NCI-H1092 (cell line): ENCODE measurements around the gene POU2AF1.
"Not testable (repeated sequence)": the region's sequence is repeated elsewhere in the genome, so short reads cannot be mapped to it uniquely, and the experiment has no call there.

ENCODE experiments used
- DNase-seq: peaks from one replicate; lab custom pipeline; 2025; lab: John Stamatoyannopoulos, UW

POU2AF1 gene

DNA sequence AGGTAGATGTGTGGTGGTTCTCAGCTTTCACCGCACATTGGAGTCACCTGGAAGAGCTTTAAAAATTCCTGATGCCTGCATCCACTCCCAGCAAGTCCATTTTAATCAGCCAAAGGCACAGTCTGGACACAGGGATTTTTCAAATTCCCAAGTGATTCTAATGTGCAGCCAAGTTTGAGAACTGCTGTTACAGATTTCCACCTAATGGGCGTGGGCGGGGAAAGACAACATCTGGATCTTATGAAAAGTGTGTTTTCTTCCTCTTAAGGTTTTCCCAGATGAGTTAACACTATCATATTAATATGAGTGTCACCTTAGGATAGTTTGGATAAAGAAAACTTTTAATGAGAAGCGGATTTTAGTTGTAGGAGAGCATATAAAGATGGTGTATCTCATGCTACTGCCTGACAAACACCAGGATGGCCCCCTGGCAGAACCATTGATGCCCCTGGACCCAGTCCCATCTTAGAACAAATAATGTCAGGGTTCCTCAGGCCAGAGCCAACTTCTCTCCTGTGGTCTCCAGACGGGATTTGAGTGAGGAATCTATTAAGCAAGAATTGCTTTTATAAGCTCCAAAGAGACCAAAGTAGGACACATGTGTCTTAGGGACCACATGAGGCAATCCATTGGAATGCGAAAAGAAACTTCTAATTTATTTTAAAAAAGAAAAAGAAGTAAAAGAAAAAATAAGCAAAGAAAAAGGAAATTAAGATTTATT is 31.9 kb downstream of the POU2AF1 start:
- DNase-seq = no peak

DNA sequence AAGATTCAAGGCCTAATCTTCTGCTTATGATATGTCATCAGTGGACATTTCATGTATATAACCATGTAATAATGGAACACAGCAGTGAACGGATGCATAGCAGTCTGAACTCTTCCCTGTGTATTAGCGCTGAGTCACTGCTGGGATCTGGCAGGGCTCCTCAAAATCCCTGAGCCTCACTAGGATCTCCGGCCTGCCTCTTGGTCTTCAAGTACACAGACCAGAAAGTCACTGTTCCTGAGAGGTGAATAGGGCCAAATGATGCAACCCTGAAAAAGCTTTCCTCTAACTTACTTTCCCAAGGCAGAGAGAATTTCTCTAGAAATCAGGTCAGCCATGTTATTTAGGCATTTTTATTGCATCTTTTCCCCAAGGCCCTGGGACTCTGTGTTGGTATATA is 35.0 kb downstream of the POU2AF1 start:
- DNase-seq = no peak

DNA sequence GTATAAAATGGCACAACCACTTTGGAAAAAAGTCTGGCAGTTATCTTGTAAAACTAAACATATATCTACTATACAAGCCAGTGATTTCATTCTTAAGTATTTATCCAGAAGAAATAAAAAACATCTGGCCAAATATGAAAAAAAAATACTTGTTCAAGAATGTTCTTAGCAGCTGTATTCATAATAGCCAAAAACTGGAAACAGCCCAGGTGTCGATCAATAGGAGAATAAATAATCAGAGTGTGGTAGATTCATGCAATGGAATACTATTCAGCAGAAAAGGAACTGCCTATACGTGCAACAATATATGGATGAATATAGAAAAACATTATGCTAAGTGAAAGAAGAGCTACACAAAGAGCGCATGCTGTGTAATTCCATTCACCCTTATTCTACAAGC is 36.7 kb downstream of the POU2AF1 start:
- DNase-seq = no peak

DNA sequence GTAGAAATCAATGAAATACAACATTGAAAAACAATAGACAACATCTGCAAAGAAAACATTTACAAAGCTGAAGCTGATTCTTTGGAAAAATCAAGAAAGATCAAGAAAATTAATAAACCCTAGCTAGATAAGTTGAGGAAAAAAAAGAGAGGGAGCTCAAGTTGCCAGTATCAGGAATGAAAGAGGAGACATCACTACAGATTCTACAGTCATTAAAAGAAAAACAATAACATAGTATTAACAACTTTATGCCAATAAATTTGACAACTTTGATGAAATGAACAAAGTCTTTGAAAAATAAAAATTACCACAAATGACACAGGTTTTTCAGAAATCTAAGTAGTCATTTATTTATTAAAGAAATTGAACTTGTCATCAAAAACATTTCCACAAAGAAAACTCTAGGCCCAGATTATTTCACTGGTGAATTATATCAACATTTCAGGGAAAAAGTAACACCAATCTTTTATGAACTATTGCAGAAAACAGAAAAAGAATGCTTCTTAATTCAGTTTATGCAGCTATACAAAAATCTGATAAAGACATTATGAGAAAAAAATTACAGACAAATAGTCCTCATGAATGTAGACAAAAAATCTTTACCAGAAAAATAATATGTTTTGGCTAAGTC is 39.2 kb downstream of the POU2AF1 start:
- no peak for DNase-seq

DNA sequence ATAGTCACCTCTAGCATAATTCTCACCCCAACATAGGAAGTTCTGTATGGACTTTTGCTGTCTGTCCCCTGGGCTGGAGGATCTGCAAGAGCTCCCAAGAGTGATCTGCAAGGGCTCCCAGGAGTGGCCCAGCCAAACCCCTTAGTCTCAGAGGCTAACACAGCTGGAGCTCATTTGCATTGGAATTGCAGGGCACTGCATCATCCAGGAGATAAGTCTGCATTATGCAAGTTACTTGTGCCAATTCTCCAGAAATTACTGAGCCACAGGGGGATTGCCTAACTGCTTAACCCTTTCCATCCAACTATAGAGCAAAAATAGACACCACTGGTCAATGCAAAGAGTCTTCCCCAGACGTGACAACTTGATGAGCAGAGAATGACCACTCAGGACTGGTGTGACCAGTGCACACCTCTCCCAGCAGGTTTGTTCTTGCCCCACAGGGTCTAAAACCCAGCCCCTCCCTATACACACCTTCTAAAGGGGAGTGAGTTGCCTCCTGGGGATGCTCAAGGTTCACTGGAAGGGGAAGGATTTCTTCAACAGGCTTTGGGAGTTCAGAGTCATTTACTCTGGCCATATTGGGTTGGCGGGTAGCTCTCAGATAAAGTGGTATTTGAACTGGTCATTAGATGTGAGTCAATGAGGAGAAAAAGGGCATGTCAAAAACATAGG is 42.4 kb downstream of the POU2AF1 start:
- DNase-seq = no peak

DNA sequence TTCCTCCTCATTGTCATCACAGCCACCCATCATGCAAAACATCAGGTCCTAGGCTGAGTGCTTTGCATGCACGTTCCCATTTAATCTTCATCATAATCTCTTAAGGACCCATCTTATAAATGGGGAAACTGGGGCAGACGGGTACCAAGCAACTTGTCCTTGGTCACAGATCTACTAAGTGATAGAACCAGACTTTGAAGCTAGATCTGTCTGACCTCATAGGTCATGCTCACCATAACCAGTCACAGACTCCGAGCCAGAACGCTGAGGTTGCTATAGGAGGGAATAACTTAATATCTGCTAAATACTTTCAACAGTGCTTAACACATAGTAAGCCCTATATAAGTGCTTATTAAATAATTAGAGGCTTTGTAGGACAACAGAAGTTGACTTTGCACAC is 43.0 kb downstream of the POU2AF1 start:
- DNase-seq = no peak

DNA sequence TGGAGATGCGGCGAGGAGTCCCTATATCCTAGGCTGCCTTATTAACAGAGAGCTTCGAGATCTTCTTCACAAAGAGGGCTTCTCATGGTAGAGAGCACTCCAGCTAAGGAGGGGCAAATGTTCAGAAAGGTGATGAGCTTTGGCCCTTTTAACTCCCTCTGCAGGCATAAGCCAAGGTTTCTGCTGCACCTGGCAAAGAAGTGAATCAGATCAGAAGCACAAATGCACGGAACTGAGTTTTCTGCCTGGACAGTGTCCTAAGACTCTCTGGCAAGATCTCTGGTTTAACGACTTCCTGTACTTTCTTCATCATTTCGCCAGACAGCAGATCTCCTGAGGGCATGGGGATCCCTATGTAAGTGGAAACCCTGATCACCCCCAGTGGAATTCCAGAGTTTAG is 43.5 kb downstream of the POU2AF1 start:
- DNase-seq = no peak

DNA sequence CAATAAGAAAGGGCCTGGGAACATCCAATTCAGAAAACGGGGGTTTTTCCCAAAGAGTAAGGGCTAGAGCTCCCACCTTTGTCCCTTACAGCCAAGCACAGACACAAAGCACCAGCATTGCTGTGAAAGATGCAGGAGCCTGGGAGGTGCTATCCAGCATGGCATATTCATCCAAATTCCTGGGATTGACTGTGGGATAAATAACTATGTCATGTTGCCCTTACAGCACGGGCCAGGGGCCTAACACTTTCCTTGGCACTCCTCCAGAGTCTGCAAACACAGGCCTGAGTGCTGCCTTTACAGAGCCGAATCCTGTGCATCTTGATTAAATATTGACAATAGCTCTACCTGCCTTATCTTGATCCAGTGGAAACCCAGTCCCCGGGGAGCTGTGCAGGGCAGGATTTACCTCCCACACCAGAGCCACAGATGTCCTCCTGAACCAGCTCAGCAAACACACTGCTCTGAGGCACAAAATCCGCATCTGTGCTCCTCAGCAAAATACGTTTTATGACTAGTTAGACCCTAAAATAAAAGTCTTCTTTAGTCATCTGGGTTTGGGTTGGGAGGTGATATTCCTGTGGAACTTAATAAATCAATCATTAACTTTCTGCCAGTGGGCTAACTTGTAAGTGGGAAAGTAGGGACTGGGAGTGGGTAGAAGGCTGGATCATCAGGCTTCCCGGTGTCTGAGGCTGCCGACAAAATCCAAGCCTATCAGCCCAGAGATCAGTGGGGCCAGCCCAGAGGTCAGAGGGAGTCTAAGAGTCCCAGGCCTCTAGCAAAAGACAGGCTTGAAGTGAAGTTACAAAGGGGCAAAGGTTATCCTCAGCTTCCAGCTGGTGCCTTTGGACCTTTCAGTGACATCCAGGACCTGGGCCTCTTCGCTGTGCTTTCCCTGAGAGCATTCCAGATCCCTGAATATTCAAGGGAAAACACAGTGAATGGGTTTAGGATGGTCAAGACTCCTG is 44.3 kb downstream of the POU2AF1 start:
- peak; percentile 93 for DNase-seq

DNA sequence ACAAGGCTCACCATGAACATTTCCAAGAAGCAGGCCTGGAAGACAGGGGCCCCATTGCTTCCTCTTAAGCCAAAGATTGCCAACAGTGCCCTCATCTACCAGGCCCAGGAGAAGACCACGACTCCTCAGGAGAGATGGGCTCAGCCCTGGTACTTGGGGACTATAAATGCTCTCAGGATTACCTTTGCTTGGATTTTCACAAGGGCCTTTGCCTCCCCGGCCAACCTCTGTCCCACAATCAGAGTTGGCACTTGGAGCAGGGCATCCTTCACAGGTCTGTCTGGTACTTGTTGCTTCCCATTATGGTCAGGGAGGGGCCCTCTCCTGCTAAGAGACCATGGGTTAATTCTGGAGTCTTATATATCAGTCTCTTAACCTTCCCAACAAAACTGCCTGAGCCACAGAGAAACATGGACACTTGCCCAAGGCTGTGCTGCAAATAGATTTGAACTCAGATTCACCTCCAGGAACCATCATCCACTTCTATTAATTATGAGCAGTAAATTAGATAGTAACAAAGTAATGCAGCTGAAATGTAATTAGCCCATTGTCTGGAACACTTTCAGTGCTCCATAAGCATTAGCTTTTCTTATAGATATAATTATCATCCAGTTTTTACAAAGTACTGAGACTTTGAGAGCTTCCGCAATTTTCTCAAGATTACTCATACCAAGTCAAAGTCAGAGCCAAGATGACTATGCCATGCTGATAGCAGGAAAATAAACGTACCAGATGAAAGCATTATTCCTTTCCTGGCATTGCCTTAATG is 47.2 kb downstream of the POU2AF1 start:
- DNase-seq = no peak

DNA sequence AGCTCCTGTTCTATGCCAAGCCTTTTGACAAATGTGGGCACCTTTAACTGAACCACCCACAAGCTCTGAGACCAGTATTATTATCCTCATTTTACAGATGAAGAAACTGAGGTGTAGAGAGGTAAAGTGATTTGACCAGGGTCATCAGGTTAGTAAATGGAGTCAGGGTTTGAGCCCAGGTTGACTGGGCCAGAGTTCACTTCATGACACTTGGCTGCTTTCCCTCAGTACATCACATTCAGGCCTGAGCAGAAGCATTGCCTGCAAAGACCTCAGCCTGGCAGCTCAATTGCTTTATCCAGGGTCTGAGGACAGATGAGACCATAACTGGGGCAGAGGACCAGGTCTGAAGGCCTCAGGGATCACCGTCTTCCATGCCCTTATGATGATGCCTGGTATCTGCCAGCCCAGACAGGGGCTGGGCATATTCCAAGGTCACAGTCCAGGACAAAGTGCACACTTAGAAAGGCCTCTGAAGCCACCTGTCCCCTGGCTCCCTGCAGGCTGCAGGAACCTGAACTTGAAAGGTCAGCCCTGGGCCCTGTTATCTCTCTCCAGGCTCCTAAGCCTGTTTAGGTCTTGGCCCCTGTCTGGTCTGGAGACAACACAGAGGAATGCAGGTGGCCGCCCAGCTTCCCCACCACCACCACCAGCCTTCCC is 48.7 kb downstream of the POU2AF1 start:
- no peak for DNase-seq

DNA sequence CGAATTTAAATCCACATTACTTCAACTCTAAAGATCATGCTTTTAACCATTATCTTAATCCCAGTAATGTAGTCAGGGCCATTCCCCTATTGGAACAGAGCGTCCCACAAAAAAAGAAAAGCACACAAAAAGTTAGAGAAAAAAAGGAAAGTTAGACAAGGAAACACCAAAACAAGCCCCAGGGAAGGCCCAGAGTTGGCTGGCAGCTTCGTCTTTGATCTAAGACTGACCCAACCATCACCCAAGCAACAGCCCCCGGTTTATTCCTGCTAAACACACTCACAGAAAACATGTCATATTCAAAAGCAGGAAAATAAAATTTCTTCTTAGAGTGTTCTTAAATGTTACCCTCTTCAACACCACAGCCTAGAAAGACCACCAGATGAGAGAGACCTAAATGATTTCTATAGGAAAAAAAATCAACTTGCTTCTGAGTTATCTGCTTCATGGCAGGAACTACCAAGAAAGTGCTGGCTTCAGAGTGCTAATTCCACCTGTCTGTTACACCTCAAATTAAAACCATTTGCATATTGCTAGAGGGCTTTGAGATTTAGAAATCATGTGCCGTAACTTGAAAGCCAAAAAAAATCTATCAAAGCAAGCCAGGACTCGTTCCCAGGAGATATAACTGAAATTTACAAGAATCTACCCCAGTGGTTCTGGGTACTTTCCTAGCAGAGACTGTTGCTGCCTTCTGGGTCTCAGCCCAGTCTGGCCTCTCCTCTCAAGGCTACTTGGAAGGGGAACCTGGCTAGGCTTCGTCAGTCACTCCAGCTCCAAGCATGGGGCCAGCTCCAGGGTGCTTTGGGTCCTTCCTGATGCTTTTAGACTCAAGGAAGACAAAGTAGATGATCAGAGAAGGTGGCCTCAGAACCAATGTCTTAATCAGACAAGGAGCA is 49.5 kb downstream of the POU2AF1 start:
- no peak for DNase-seq

DNA sequence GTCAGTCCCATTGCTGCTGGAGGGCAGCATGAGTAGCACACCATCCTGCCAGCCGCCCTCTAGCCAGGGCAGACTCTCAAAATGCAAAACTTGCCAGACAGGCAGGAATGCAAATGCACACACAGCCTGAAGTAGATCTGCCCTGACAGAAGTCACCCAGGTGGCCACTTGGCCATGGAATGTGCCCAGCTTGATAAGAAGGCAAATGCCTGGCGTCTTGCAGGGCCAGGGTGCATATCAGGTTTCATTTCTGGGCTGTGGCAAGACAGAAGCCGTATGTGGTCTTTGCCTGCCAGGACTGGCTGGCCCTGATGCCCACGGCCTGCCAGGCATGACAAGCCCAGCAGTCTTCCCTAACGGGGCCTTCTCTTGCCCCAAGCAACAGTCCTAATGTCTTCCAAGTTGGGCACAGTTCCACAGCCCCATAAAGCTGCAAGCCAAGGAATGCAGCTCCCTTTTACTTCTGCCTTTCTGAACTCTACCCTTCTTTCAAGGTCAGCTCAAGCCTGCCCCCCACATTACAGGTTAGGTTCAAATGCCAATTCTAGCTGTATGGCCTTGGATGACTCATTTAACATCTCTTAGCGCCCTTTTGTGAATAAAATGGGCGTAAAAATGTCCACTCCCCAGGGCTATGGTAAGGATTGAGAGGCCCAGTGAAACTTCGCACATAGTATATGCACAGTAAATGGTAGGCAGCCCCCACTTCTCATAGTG is 51.0 kb downstream of the POU2AF1 start:
- DNase-seq = peak; percentile 14

DNA sequence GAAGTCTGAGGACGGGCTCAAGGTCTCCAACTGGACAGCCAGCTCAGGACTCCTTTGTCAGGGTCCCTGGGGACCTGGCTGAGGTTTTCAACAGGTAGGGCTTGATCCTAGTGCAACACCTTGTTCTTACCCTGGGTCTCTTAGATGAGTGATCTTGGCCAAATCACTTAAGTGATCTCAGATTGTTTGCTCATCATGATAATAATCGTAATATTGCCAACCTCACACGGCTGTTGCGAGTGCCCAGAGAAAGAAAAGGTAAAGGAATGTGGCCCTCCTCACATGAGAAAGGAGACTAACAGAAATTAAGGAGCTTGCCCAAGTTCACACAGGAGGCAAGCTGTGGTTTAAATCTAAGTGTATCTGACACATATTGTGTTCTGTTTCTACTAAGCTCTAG is 52.3 kb downstream of the POU2AF1 start:
- no peak for DNase-seq

DNA sequence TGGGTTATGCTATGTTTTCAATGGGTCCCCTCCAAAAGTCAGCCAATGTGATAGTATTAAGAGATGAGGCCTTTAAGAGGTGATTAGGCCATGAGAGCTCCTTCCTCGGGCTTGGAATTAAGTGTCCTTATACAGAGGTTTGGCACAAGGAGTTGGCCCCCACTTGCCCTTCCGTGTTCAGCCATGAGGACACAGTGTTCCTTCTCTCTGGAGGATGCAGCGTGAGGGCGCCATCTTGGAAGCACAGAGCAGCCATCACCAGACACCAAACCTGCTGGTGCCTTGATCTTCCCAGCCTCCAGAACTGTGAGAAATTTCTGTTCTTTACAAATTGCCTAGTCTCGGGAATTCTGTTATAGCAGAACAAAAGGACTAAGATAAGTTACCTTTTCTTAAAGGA is 53.8 kb downstream of the POU2AF1 start:
- no peak for DNase-seq

DNA sequence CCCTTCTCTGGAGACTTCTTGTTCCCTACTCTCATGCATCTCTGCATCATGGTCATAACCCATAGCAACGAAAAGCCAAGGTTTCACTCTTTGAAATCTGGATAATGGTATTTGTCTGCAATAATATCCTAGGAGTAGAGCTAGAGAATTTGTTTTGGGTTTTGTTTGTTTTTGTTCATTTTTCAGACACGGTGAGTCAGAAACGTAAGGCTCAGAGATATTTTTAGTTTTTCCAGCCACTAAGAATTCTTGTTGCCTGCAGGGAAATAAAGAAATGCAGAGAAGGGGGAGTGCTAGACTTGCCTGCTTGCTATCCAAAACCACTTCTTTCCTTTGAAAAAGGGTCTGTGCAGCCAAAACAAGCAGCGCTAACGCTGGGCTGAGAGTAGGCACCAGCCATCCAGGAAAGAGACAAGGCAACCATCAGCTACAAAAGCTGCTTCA is 54.8 kb downstream of the POU2AF1 start:
- no peak for DNase-seq

DNA sequence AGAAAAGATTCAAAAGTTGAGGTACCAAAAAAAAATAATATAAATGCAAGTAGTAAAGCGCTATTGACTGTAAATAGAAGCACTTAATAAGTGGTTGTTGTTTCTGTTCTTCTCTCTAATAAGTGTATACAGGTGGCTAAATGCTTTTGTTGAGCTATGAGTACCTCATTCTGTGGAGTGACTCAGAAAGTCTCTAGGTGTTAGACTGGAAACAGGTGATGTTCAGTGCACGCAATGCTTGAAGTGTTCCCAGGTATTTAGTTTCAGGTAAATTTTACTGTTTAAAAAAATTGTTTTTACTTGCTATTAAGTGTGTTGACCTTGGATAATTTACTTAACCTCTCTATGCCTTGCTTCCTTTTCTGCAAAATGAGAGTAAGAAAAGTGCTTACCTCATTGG is 56.5 kb downstream of the POU2AF1 start:
- no peak for DNase-seq

DNA sequence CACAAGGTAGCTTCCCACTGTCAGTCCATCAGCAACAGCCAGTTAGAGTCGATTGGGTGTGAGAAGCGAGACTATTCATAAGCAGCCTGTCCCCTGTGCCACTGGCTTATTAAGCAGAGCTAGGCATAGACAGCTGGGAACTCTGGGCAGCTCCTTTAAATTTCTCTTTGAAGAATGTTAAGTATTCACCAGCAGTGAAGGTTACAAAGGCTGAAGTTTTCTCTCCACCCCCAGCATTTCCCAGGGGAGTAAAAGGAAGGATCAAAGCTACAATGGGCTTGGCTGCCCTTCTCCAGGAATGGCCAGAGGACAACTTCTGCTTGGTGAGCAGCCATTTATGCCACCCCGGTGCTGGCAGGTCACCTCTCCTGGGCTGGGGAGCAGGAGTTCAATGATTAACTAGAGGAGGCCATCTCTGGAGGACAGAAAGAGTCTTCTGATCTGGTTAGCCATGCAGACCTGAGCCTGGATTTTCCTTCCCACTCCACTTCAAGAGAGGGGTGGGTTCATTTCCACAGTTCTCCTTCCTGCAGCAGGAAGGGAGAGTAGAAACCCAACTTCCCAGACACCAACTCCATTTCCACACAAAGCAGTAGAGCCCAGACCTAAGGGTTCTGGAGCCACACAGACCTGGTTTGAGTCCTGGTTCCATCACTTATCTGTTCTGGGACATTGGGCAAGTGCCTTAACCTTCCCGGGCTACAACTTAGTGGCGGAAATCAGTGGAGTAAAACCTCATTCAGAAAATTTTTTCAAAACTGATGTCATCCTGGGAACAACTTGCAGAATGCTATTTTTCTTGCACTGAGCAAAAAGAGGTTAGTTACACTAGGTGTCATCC is 58.1 kb downstream of the POU2AF1 start:
- DNase-seq = no peak

DNA sequence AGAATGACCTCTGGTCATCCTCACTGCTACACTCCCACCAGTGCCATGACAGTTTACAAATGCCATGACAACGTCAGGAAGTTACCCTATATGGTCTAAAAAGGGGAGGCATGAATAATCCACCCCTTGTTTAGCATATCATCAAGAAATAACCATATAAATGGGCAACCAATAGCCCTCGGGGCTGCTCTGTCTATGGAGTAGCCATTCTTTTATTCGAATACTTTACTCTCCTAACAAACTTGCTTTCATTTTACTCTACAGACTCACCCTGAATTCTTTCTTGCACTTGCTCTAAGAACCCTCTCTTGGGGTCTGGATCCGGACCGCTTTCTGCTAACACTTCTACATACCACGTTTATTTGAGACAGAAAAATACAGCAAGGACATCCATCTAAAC is 58.9 kb downstream of the POU2AF1 start:
- not testable (repeated sequence) for DNase-seq
